GM10847 (cell line): Measurements from ENCODE around the gene OTUD4.

Source experiments
- POLR2A ChIP-seq: IDR thresholded peaks from 2 replicates; pipeline ENCODE4 v1.6.1; 2011; ENCODE audit not compliant: insufficient read length; ENCODE audit errors: extremely low read depth

The OTUD4 gene

DNA sequence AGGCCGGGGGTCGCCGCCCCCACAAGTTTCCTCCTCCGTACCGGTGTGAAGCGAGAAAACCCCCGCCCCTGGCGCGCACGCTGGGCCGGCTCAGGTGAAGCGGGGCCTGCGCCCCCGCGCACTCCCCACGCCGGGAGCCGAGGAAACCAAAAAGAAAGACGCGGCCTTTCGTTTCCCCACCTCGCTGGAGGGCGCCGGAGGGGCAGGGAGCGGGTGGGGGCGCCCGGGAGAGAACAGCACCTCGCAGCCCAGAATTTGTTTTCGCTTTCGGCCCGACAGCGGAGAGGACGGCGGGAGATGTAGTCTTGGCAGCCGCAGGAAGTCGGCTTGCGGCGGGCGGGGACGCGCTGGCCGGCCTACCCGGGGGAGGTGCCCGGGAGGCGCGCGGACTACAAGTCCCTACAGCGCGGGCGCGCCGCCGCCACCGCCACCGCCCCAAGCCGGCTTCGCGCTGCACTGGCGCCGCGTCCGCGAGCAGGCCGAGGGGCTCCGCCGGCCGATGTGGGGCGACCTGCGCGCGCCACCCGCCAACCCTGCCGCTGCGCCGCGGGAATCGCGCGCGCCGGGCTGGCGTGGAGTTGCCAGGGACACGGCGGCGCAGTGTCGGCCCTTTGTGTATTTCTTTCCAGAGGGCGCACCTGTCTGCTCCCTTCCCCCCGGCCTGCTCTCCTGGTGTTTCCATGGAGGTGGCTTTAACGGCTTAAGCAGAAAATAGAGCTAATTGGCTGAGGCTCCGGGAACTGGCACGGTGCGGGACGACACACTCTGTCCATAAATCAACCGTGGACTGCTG lies at the start of gene OTUD4:
Gene OTUD4, minus strand, starts transcription at position 292 of the 793 bp plus-strand sequence. CDS start 616 bp downstream, outside the sequence.
- TF ChIP-seq POLR2A: peak; percentile 37

DNA sequence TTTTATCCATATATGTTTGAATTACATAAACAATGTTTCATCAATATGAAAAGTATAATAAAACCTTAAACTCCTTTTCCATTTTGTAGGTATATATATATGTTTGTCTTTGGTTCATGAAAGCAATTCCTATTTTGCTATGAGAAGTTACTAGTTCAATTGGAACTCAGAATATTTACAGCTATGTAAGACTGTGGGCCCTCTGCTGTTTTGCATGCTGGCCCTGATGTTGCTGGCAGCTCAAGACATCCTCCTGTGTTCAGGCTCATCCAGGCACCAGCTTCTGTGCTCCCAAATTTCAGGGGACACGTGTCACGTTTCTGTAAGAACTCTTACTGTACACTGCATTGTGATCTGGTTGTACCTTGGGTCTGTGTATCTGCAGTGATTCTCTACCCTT lies 38.7 kb upstream of the OTUD4 start:
- TF ChIP-seq POLR2A: no peak

GRCh38 chr4:145218251-145218650 lies 37.9 kb upstream of the OTUD4 start:
- no peak for TF ChIP-seq POLR2A

DNA sequence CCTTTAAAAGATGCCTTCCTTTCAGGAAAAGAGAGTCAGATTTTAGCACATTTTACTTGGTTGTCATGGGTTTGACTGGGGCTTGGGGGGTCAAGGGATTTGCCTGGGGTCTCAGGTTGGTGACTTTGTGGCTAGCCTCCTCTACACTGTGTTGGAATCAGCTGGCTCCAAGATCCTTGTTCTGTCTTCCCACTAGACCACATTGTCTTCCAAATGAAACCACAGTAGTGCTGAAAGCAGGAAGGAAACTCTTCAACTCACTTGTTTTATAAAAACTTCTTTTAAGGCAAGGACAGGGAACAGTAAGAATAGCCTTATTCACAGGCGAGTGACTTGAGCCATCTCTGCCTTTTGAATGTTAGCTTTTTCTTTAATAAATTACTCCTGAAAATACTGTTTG lies 37.0 kb upstream of the OTUD4 start:
- no peak for TF ChIP-seq POLR2A

- no peak for TF ChIP-seq POLR2A
Observed at GRCh38 chr4:145216535-145216934, 36.1 kb upstream of the OTUD4 start.

GRCh38 chr4:145213245-145213644 lies 32.9 kb upstream of the OTUD4 start:
- no peak for TF ChIP-seq POLR2A

GRCh38 chr4:145207934-145208333 lies 27.5 kb upstream of the OTUD4 start:
- no peak for TF ChIP-seq POLR2A

DNA sequence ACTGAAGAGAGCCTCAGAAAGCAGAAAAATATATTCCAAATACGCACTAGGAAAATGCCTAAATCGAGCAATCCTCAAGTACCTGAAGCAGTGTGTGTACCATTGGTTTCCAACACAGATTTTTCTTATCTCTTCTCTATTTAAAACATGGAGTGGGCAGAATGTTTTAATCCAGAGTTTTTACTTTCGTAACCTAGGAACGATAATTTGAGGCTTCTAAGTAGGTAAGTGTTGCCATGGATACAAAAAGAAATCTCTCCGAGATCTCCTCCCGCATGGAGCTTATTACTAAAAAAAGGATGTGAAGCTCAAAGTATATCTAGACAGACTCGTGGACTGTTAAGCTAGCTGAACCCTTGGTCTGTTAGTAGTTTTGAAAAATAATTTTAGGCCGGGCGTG lies 23.0 kb upstream of the OTUD4 start:
- no peak for TF ChIP-seq POLR2A

DNA sequence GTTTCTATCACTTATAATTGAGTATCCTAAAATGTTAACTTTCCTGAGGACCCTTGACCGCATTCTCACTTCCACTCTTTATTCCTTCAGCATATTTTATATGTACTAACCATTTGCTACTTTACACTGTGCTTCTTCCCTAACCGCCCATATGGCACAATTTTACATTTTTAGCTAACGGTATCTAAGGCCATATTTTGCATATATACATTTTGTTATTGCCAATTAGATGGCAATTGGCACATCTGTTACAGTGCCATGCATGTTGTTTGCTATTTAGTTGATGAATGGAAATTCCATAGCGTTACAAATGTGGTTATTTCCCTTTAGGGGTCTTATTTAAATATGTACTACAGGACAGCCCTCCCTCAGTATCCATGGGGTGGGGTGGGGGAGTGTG lies 20.0 kb upstream of the OTUD4 start:
- no peak for TF ChIP-seq POLR2A

DNA sequence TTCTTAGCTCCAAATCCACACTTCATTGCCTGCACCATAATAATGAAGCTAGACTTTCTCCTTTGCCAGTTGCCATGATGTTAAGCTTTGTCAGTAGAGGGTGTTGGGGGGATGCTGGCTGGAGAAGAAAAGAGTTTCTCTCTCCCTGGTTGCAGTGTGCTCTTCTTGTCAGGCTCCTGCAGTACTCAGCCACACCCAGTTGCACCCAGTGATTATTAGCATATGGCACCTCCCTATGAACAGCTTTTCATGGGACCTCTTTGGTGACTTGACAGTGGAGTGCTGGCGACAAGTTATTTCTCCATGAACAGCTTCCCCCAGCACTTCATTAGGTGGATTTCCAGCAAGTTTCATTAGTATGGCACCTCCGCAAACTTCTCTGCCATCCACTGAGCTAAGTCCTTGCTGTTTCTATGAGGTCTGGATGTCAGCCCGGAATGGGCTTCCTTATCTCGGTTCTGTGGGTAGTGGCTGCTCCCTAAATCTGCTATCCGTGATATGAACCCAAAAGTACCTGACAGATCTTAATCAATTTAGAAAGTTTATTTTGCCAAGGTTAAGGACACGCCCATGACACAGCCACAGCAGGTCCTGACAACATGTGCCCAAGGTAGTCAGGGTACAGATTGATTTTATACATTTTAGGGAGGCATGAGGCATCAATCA lies 18.8 kb upstream of the OTUD4 start:
- no peak for TF ChIP-seq POLR2A

GRCh38 chr4:145196747-145197146 lies 16.4 kb upstream of the OTUD4 start:
- no peak for TF ChIP-seq POLR2A

DNA sequence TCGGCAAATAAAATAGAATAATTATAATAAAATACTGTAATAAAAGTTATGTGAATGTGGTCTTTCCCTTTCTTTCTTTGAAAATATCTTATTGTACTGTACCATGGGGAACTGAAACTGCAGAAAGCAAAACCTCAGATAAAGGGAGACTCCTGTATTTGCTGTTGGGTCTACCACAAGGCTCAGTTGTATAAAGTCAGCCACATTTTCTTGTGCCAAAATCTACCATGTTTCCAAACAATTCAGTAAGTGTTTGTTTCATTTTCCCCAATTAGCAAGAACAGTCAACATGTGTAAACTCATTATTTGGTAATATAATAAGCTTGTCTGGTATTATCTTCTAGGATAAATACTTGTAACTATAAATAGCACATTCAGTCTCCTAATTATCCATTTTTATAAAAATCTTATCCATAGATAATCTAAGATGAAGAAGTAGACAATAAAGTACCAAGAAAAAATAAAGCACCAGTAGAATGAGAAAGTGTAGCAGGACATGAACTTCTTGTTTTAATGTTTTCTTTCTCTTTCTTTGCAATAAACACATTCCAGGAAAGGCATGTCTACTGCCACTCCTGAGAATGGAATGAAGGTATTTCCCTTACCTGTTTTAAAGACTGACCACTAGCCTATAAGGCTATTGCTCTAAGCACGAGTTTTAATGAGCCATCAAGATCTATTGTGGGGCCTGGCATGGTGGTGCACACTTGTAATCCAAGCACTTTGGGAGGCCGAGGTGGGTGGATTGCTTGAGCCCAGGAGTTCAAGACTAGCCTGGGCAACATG lies 15.0 kb upstream of the OTUD4 start:
- TF ChIP-seq POLR2A: no peak

- TF ChIP-seq POLR2A: no peak
Observed at GRCh38 chr4:145189981-145190380, 9.6 kb upstream of the OTUD4 start.

DNA sequence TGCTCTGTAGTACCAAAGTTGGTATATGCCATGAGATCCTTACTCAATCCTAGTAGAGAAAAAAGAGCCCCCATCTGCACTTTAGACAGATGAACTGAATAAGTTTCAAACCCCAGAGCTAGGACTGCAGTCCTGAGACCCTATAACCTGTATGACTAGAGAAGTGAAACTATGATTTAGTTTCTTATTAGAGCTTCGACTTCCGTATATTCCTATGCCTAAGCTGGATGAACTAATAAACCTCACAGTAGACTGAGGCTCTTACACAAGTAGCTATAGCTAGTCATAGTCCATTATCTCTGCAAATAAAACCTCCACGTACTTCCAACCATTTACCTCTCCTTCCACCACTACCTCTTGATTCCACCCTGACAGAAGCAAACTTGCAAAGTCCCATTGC lies 6.3 kb upstream of the OTUD4 start:
- no peak for TF ChIP-seq POLR2A

GRCh38 chr4:145183581-145183980 lies 3.2 kb upstream of the OTUD4 start:
- TF ChIP-seq POLR2A: no peak

GRCh38 chr4:145183023-145183422 lies 2.6 kb upstream of the OTUD4 start:
- no peak for TF ChIP-seq POLR2A
